ENCODE results near the gene DZIP3.

GRCh38 chr3:108728105-108728504 lies 138.6 kb downstream of the DZIP3 start:
- TF ChIP-seq POLR2AphosphoS5 (IDR thresholded peaks at IDR 0.05) (no peak), POLR2A (IDR thresholded peaks at IDR 0.05) (no peak), CTCF (IDR thresholded peaks at IDR 0.05 in 8 of 11, conservative IDR thresholded peaks at IDR 0.05 in 3 of 11) (no peak)
